VCaP (cell line): Measurements from ENCODE around the gene BMPER.

Experiments used
- H3K27ac ChIP-seq: fragments of 450-650 bp; 2 replicates; pipeline ENCODE4 v1.5.1; 2017
- CTCF ChIP-seq: fragments of 450-650 bp; conservative IDR thresholded peaks from 2 replicates; pipeline ENCODE4 v1.5.1; 2017; ENCODE audit warnings: mild to moderate bottlenecking, moderate library complexity

Gene BMPER

GRCh38 chr7:34067005-34067778, 161.9 kb downstream of the BMPER start:
- TF ChIP-seq CTCF = no peak
- H3K27ac ChIP-seq = no peak overlapping the region

- no peak for TF ChIP-seq CTCF
- H3K27ac ChIP-seq = no peak overlapping the region
Observed at GRCh38 chr7:34069676-34070075, 164.3 kb downstream of the BMPER start.

GRCh38 chr7:34070511-34071323, 165.4 kb downstream of the BMPER start:
- no peak overlapping the region for H3K27ac ChIP-seq
- no peak for TF ChIP-seq CTCF

GRCh38 chr7:34073676-34074075, 168.3 kb downstream of the BMPER start:
- H3K27ac ChIP-seq = no peak overlapping the region
- TF ChIP-seq CTCF = no peak

- no peak overlapping the region for H3K27ac ChIP-seq
- TF ChIP-seq CTCF = no peak
Observed at GRCh38 chr7:34074421-34074820, 169.1 kb downstream of the BMPER start.

- H3K27ac ChIP-seq = no peak overlapping the region
- no peak for TF ChIP-seq CTCF
Observed at GRCh38 chr7:34075523-34076370, 170.4 kb downstream of the BMPER start.

GRCh38 chr7:34077168-34077567, 171.8 kb downstream of the BMPER start:
- no peak overlapping the region for H3K27ac ChIP-seq
- no peak for TF ChIP-seq CTCF
